GM21360 (cell line): ENCODE data around the gene APOH.

Experiments used
- ATAC-seq: cut with Tn5 transposase; IDR thresholded peaks from one replicate; pipeline ENCODE4 v1.9.1; 2021; ENCODE audit warnings: mild to moderate bottlenecking, moderate library complexity; ENCODE audit not compliant: unreplicated experiment

The APOH gene

GRCh38 chr17:66235377-66235994 is 6.3 kb upstream of the APOH start:
- no peak for ATAC-seq

GRCh38 chr17:66234611-66235010 is 5.4 kb upstream of the APOH start:
- no peak for ATAC-seq

GRCh38 chr17:66233023-66233753 is 4.0 kb upstream of the APOH start:
- ATAC-seq = no peak

- no peak for ATAC-seq
Measured at GRCh38 chr17:66230922-66231591, 1.8 kb upstream of the APOH start.

- no peak for ATAC-seq
Measured at GRCh38 chr17:66229783-66230538, 746 bp upstream of the APOH start.

GRCh38 chr17:66227212-66228045 is 1.8 kb downstream of the APOH start:
- no peak for ATAC-seq

GRCh38 chr17:66222798-66223350 is 6.3 kb downstream of the APOH start:
- ATAC-seq = no peak

- no peak for ATAC-seq
Measured at GRCh38 chr17:66221755-66222530, 7.3 kb downstream of the APOH start.

- ATAC-seq = no peak
Measured at GRCh38 chr17:66221343-66221742, 7.9 kb downstream of the APOH start.

GRCh38 chr17:66220079-66220835 is 9.0 kb downstream of the APOH start:
- no peak for ATAC-seq

- no peak for ATAC-seq
Measured at GRCh38 chr17:66215529-66215911, 13.7 kb downstream of the APOH start.

- no peak for ATAC-seq
Measured at GRCh38 chr17:66214884-66215528, 14.2 kb downstream of the APOH start.

- no peak for ATAC-seq
Measured at GRCh38 chr17:66211047-66211810, 18.0 kb downstream of the APOH start.

GRCh38 chr17:66210208-66210574 is 19.0 kb downstream of the APOH start:
- no peak for ATAC-seq

- no peak for ATAC-seq
Measured at GRCh38 chr17:66207936-66208335, 21.3 kb downstream of the APOH start.

GRCh38 chr17:66203274-66204015 is 25.8 kb downstream of the APOH start:
- no peak for ATAC-seq

GRCh38 chr17:66200685-66201092 is 28.5 kb downstream of the APOH start:
- no peak for ATAC-seq
